Measurements from ENCODE around the gene C2orf42.
A peak's percentile ranks its signal among the peaks of the same experiment; 100 is the strongest.
"Not testable (repeated sequence)": the region's sequence is repeated elsewhere in the genome, so short reads cannot be mapped to it uniquely, and the experiment has no call there.

Gene C2orf42

DNA sequence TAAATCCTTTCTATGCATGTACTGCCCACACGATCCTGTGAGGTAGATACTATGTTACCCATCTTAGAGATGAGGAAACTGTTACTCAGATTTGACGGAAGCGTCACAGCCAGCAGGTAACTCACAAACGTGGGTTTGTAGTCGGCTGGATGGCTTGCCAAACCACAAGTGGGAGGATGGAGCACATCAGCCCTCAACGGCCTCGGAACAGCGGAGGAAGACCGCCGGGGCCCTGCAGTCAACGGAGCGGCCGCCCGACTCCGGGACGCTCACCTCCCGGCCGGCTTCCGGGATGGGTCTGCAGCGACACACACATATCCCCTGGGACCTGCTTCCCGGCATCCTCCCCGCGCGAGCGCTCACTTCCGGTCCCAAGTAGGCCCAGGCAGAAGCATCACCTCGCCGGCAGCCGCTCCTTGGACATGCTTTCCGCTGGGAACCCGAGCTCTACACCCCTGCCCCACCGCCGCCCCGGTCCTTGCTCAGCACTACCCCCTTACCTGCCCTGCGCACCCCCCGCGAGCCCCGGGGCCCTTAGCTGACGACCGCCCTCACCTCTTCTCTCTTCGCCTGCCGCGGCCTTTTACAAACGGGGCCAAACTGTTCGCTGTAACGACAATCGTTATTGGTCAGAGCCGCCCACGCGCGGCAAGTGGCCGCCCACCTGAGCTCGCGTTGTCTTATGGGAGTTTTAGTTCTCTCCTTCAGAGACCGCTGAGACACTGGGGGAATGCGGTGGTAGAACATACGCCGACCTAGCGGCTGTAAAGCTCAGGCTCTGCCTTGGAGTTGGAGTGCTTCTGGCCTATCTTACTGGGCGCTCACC is at the start of gene C2orf42:
TSS of gene C2orf42 (minus strand) at position 602 of the 826 bp plus-strand sequence. CDS start 9,034 bp downstream, outside the sequence.
- in situ Hi-C loops (cut with MboI; ENCODE audit: low sequenced_read_pairs, unreplicated experiment) = no loop called here
- DNase-seq (ENCODE audit: low spot score) = peak; percentile 97
- TF ChIP-seq, protein P1, sequence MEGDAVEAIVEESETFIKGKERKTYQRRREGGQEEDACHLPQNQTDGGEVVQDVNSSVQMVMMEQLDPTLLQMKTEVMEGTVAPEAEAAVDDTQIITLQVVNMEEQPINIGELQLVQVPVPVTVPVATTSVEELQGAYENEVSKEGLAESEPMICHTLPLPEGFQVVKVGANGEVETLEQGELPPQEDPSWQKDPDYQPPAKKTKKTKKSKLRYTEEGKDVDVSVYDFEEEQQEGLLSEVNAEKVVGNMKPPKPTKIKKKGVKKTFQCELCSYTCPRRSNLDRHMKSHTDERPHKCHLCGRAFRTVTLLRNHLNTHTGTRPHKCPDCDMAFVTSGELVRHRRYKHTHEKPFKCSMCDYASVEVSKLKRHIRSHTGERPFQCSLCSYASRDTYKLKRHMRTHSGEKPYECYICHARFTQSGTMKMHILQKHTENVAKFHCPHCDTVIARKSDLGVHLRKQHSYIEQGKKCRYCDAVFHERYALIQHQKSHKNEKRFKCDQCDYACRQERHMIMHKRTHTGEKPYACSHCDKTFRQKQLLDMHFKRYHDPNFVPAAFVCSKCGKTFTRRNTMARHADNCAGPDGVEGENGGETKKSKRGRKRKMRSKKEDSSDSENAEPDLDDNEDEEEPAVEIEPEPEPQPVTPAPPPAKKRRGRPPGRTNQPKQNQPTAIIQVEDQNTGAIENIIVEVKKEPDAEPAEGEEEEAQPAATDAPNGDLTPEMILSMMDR (IDR thresholded peaks at IDR 0.05; ENCODE audit: borderline replicate concordance, control extremely low read depth, extremely low read depth, insufficient read depth, missing control alignments) = no peak

DNA sequence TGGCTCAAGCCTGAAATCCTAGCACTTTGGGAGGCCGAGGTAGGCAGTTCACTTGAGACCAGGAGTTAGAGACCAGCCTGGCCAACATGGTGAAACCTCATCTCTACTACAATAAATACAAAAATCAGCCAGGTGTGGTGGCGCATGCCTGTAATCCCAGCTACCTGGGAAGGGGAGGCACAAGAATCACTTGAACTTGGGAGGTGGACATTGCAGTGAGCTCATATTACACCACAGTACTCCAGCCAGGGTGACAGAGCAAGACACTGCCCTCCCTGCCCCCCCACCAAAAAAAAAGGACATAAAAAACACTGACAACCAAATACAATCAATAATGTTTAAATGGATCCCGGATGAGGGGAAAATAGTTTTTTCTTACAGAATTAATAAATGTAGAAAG is 49.8 kb upstream of the C2orf42 start:
- no peak for DNase-seq (ENCODE audit: low spot score)
- TF ChIP-seq, protein P1 (IDR thresholded peaks at IDR 0.05; ENCODE audit: borderline replicate concordance, control extremely low read depth, extremely low read depth, insufficient read depth, missing control alignments) = no peak
- in situ Hi-C loops (cut with MboI; ENCODE audit: low sequenced_read_pairs, unreplicated experiment) = no loop called here

DNA sequence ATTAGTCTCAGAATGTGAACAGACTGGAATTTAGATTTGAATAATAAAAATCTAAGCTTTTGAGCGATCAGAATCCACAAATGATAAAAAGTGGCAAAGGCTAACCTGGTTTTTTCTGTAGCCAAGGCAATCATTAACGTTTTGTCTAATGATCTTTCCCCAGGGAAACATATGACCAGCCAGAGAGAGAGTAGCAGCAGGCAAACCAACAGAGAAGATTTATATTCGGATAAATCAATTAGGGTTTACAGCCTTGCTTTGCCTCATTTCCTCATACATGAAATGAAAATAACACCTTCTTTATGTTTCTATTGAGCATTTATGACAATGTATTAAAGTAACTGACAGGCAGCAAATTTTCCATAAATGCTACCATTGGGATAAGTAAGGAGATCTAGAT is 43.1 kb upstream of the C2orf42 start:
- TF ChIP-seq, protein P1 (IDR thresholded peaks at IDR 0.05; ENCODE audit: borderline replicate concordance, control extremely low read depth, extremely low read depth, insufficient read depth, missing control alignments) = no peak
- no peak for DNase-seq (ENCODE audit: low spot score)
- in situ Hi-C loops (cut with MboI; ENCODE audit: low sequenced_read_pairs, unreplicated experiment) = no loop called here

DNA sequence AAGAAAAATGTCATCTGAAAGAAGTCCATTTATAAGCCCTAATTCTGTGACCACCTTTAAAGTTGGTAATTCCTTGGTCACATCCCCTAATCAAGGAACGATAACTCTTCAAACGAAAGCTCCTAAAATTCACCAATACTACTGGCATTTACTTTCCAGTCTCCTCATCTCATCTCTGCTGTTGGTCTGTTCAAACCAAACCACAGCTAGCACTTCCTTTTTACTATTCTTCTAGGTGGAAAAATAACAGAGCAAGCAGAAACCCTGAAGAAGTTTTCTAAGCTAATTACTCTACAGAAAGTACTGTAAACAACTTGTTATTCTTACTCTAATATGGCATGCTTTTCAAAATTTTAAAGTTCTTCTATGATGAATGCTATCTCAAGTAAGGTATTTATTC is 36.0 kb upstream of the C2orf42 start:
- TF ChIP-seq, protein P1 (IDR thresholded peaks at IDR 0.05; ENCODE audit: borderline replicate concordance, control extremely low read depth, extremely low read depth, insufficient read depth, missing control alignments) = no peak
- DNase-seq (ENCODE audit: low spot score) = no peak

DNA sequence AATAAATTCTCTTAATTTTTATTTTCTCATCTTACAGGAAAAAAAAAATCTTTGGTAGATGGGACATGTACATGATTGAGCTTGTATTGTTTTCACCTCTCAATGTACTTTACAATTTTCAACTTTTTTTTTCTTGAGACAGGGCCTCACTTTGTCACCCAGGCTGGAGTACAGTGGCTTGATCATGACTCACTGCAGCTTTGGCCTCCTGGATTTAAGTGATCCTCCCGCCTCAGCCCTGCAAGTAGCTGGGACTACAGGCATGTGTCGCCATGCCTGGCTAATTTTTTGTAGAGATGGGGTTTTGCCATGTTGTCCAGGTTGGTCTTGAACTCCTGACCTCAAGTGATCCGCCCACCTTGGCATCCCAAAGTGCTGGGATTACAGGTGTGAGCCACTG is 32.5 kb upstream of the C2orf42 start:
- in situ Hi-C loops (cut with MboI; ENCODE audit: low sequenced_read_pairs, unreplicated experiment); DNase-seq (ENCODE audit: low spot score): not testable (repeated sequence)

More for the DNA sequence above, 36.0 kb upstream of the C2orf42 start:
- in situ Hi-C loops (cut with MboI; ENCODE audit: low sequenced_read_pairs, unreplicated experiment) = no loop called here

DNA sequence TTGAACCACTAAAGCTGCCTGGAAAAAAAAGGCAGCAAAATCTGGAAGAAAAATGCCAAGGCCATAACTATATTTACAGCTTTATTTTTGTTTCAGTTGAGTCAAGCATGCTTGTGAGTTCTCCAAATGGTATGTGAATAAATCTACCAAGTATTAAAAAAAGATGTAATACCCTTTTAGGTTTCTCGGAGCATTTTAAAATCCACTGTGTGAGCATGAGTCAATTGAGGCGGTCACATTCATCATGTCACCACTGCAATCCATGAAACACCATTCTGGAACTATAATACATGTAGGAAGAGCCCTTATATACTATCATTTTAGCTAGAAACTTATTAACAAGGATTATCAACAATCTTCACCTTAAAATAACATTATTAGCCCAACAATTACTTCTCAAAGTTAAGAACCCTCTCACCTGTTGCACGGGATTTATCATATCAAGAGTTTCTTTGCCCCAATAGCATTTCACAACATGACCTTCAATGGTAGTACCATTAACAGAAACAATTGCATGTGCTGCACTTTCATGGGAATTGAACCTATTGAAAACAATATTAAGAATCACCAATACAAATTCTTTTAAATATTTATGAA is 24.2 kb upstream of the C2orf42 start:
- in situ Hi-C loops (cut with MboI; ENCODE audit: low sequenced_read_pairs, unreplicated experiment) = no loop called here
- TF ChIP-seq, protein P1 (IDR thresholded peaks at IDR 0.05; ENCODE audit: borderline replicate concordance, control extremely low read depth, extremely low read depth, insufficient read depth, missing control alignments) = no peak
- no peak for DNase-seq (ENCODE audit: low spot score)

DNA sequence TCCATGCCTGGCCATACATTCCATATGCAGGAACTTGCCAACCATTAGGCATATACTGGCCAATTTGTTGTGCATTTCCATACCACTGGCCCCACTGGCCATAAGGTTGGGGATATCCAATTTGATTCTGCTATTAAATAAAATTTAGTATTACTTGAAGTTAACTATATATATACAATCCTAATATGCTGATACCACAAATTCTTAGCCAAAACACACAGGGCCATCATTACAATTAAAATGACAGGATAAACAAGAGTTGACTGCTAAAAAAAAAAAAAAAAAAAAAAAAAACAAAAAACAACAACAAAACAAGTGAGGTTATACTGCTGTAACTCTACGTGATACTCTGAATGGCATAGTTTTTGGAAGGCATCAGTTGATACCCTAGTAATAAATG is 23.5 kb upstream of the C2orf42 start:
- TF ChIP-seq, protein P1 (IDR thresholded peaks at IDR 0.05; ENCODE audit: borderline replicate concordance, control extremely low read depth, extremely low read depth, insufficient read depth, missing control alignments) = no peak
- DNase-seq (ENCODE audit: low spot score) = no peak
- in situ Hi-C loops (cut with MboI; ENCODE audit: low sequenced_read_pairs, unreplicated experiment) = no loop called here

Data from GM13976 (cell line).